ENCODE results near the gene KIAA1217. TPM values are rescaled to one million over a fixed set of nuclear protein-coding genes. Genes with fewer than 3 reads are reported as not detected.

Gene KIAA1217
- polyA plus RNA-seq, 1 donor = 114 TPM

GRCh38 chr10:24240041-24240751 is 31.3 kb downstream of the KIAA1217 start:
- DNase-seq = no peak

- DNase-seq = no peak
These were observed 32.6 kb downstream of the KIAA1217 start for GRCh38 chr10:24241536-24242040.

GRCh38 chr10:24242562-24242961 is 33.6 kb downstream of the KIAA1217 start:
- no peak for DNase-seq

GRCh38 chr10:24246365-24246764 is 37.4 kb downstream of the KIAA1217 start:
- no peak for DNase-seq

- DNase-seq = no peak
These were observed 38.9 kb downstream of the KIAA1217 start for GRCh38 chr10:24247841-24248240.

GRCh38 chr10:24249829-24250415 is 41.0 kb downstream of the KIAA1217 start:
- DNase-seq = no peak

GRCh38 chr10:24251547-24251946 is 42.6 kb downstream of the KIAA1217 start:
- DNase-seq = no peak

- no peak for DNase-seq
These were observed 45.2 kb downstream of the KIAA1217 start for GRCh38 chr10:24254180-24254579.

- no peak for DNase-seq
These were observed 46.4 kb downstream of the KIAA1217 start for GRCh38 chr10:24255115-24255880.

GRCh38 chr10:24255881-24256311 is 47.0 kb downstream of the KIAA1217 start:
- peak; percentile 51 for DNase-seq

- no peak for DNase-seq
These were observed 47.7 kb downstream of the KIAA1217 start for GRCh38 chr10:24256619-24257107.

- no peak for DNase-seq
These were observed 48.6 kb downstream of the KIAA1217 start for GRCh38 chr10:24257588-24257987.

- no peak for DNase-seq
These were observed 50.6 kb downstream of the KIAA1217 start for GRCh38 chr10:24259365-24260130.

- DNase-seq = no peak
These were observed 52.7 kb downstream of the KIAA1217 start for GRCh38 chr10:24261627-24262026.

- DNase-seq = no peak
These were observed 54.1 kb downstream of the KIAA1217 start for GRCh38 chr10:24262929-24263590.

- DNase-seq = no peak
These were observed 60.5 kb downstream of the KIAA1217 start for GRCh38 chr10:24269476-24269875.

- DNase-seq = no peak
These were observed 63.4 kb downstream of the KIAA1217 start for GRCh38 chr10:24272374-24272773.

- DNase-seq = no peak
These were observed 68.3 kb downstream of the KIAA1217 start for GRCh38 chr10:24277277-24277676.

GRCh38 chr10:24277771-24278170 is 68.8 kb downstream of the KIAA1217 start:
- DNase-seq = no peak

GRCh38 chr10:24278176-24278889 is 69.4 kb downstream of the KIAA1217 start:
- no peak for DNase-seq

GRCh38 chr10:24279166-24279565 is 70.2 kb downstream of the KIAA1217 start:
- DNase-seq = no peak
